ENCODE results near the gene MRPL33. TPM values are rescaled to one million over a fixed set of nuclear protein-coding genes. Genes with fewer than 3 reads are reported as not detected.

Gene MRPL33
- total RNA-seq, 1 experiment from 2014 or later, result 66.8 TPM

GRCh38 chr2:27724905-27725701, 46.4 kb upstream of the MRPL33 start:
- Mint-ChIP-seq H3K27me3 (ENCODE audit: low read depth) (peaks cover 3% of the 10 kb centered on the region; the same call in 1 of the 2 replicates), H3K36me3 (ENCODE audit: insufficient read depth in 1 of 3, low read depth in 3 of 3) (no peaks in the 10 kb centered on the region), H3K9me3 (no peaks in the 10 kb centered on the region), H3K27ac (peak overlapping the region in 2 of 3 experiments; percentile 66 to 72; a peak in 4 of 7 replicates), H3K4me1 (peaks cover 36 to 39% of the 10 kb centered on the region in 2 experiments), H3K4me3 (no peak overlapping the region; a peak in 1 of 5 replicates)
- H3K9ac ChIP-seq (ENCODE audit: extremely low read depth, insufficient read length, low read length), result no peak overlapping the region
- no peaks in the 10 kb centered on the region for H3K9me3 ChIP-seq (ENCODE audit: control insufficient read depth, low read depth, low read length)
- no peak for DNase-seq
- no peaks in the 10 kb centered on the region; the same call in 1 of the 2 replicates for H3K27me3 ChIP-seq (ENCODE audit: insufficient read depth, low read length)
- H4K5ac ChIP-seq (ENCODE audit: insufficient read length, low read depth, low read length), result no peak overlapping the region
- H2BK120ac ChIP-seq (ENCODE audit: low read depth, low read length, poor library complexity, severe bottlenecking), result no peak overlapping the region
- no peak overlapping the region for H3K14ac ChIP-seq (ENCODE audit: insufficient read depth, low read length)
- no peak overlapping the region for H2BK15ac ChIP-seq (ENCODE audit: low read depth, low read length)
- no peak overlapping the region for H2AFZ ChIP-seq (ENCODE audit: low read length)
- no peak overlapping the region for H3K4me2 ChIP-seq (ENCODE audit: insufficient read depth, insufficient read length, low read length)
- H4K8ac ChIP-seq (replicated peaks; ENCODE audit: insufficient read length, low read depth, low read length), result no peak overlapping the region
- no peak overlapping the region for H2AK5ac ChIP-seq (ENCODE audit: insufficient read length, low read length)
- no peak overlapping the region for H2BK12ac ChIP-seq (ENCODE audit: insufficient read length, low read depth, low read length)
- H3K18ac ChIP-seq (ENCODE audit: insufficient read length, low read depth, low read length), result no peak overlapping the region
- H3K79me2 ChIP-seq (ENCODE audit: insufficient read depth, low read length), result no peaks in the 10 kb centered on the region
- H3K23ac ChIP-seq (ENCODE audit: insufficient read length, low read depth, low read length), result no peak overlapping the region
- no peak overlapping the region for H2BK5ac ChIP-seq (ENCODE audit: insufficient read length, low read length)
- no peak overlapping the region for H3K56ac ChIP-seq (ENCODE audit: insufficient read length, low read depth, low read length)
- no peak overlapping the region for H2BK20ac ChIP-seq (ENCODE audit: low read depth, low read length, poor library complexity, severe bottlenecking)
- H3K4ac ChIP-seq (ENCODE audit: low read depth, low read length), result no peak overlapping the region
- H4K91ac ChIP-seq (ENCODE audit: insufficient read length, low read depth, low read length), result no peak overlapping the region
- no peaks in the 10 kb centered on the region for H4K20me1 ChIP-seq (ENCODE audit: control insufficient read depth, insufficient read depth, insufficient read length)
- no peaks in the 10 kb centered on the region for H3K79me1 ChIP-seq (ENCODE audit: insufficient read depth, low read depth, low read length, poor library complexity, severe bottlenecking)
- peaks cover 8% of the 10 kb centered on the region for H3K4me1 ChIP-seq (ENCODE audit: insufficient read depth, low read length)
- H3K27ac ChIP-seq (ENCODE audit: insufficient read length, low read depth, low read length), result no peak overlapping the region
- no peaks in the 10 kb centered on the region for H3K23me2 ChIP-seq (ENCODE audit: insufficient read length, low read depth, low read length, poor library complexity, severe bottlenecking)
- TF ChIP-seq CTCF (conservative IDR thresholded peaks at IDR 0.05), result no peak
- no CpG with 5 or more reads among the region's 5 CpGs for WGBS (ENCODE audit: extremely low coverage, insufficient read length, low lambda C conversion rate)
- H3T11ph ChIP-seq (ENCODE audit: low read length), result no peak overlapping the region

Measured in H9 (cell line).